RCC 7860 (cell line): ENCODE data around the gene FANCE.
"Not testable (repeated sequence)": the region's sequence is repeated elsewhere in the genome, so short reads cannot be mapped to it uniquely, and the experiment has no call there.

Experiments used
- DNase-seq: peaks from one replicate; pipeline ENCODE4 v3.0.0-alpha.2; 2015; ENCODE audit warnings: low spot score
- FAIRE-seq: peaks from 2 replicates; lab custom pipeline; 2012; peaks lifted over from hg19 to GRCh38; lab: Jason Lieb, UNC

FANCE gene

DNA sequence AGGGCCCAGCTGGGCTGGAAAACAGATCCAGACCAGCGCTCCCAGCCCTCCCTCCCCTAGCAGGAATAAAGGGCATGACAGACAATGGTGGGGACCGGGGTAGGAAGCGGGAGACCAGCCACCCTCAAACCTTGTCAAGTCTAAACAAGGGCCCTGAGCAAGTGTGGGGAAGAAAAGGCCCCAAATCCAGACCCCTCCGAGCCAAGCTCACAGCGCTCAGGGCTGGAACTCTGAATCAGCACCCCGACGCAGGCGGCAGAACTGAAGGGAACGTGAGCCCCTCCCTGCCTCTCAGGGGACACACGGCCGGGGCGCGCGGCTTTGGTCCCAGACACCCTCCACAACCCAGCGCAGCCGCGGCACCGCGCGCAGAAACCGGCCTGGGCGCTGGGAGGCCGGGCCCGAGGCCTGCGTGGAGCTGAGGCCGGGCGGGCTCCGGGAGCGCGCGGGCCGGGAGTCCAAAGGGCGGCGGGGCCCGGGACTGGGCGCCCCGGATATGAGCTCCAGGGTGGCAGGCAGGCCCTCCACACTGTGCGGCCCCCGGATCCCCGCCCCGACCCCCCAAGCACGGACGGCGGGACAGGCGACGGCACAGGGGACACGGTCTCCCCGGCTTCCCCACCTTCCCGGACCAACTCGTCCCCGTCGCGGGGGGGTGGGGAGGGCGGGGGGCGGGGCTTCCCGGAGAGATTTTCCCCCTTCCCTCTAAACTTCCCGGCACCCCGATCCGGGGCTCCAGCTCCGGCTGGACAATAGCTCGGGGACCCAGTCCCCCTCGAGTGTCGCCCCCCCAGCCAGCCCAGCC lies 44.1 kb downstream of the FANCE start:
- DNase-seq, result no peak
- no peak for FAIRE-seq

DNA sequence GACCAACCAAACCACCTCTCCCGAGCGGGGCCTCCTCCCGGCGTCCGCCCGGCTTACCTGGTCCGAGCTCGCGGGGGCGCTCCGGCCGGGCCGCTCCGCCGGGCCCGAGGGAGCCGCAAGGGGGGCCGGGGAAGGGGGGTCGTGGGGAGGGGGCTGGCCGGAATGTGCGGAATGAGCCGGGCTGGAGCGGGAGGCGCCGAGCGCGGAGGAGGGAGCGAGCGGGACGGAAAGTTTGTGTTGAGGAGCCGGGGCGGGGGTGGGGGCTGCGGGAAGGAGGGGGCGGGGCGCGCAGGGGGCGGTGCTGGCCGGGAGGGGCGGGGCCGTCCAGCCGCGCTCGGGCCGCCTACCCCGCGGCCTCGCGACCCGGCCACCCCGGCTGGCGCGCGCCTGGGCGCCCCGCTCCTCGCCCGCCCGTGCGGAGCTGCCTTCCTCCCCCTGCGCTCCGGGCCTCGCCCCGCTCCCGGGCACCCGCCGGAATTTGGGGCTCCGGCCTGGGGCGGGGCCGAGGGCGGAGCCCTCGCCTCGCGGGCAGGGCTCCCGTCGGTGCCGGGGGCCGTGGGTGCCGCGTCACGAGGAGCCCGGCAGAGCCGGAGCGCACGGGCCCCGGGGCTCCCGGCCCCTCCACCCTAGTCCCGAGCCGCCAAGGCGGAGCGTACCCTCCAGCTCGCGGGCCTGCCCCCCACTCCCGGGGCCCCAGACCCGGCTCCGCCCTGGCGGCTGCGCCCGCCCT lies 44.9 kb downstream of the FANCE start, which contains the start of gene TEAD3:
Gene TEAD3, minus strand, starts transcription at position 239 of the 730 bp plus-strand sequence.
- DNase-seq (no peak), FAIRE-seq (no peak)

DNA sequence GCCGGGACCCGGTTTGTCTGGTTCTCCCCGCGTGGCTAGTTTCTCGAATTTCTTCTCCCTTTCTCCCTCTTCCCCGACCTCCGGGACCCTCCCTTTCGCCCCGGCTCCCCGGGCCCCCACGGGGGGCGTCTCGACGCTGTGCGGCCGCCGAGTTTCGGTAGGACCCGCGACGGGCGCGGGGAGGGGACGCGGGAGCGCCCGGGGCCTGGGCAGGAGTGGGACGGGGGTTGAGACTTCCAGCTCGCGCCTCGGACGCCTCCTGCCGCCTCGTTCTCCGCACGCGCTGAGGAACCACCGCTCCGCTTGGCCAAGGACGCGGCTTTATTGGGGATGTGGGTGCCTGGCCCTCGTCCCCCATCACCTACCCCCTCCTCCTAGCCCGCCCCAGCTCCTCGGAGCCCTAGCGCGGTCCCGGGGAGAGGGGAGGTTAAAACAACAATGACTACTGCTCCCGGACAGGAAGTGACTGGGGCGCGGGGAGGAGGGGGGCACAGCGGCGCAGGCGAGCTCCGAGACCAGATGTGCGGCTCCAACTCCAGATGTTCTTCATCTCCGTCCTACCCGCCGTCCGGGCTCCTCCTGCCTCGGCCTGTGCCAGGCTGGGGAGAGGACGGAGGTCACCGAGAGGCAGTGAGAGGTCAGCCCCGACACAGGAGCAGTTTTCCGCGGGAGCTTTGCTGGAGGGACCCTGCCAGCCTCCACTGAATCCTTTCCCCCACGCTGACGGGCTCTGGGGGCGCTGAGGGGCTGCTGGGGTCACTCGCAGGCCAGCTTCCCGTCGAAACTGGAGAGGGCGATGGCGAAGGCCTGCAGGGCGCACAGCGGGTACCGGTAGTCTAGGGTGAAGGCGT lies 45.7 kb downstream of the FANCE start:
- peak; percentile 20 for DNase-seq
- FAIRE-seq, result no peak

- no peak for FAIRE-seq
- no peak for DNase-seq
Observed at GRCh38 chr6:35498422-35499067, 46.4 kb downstream of the FANCE start.

DNA sequence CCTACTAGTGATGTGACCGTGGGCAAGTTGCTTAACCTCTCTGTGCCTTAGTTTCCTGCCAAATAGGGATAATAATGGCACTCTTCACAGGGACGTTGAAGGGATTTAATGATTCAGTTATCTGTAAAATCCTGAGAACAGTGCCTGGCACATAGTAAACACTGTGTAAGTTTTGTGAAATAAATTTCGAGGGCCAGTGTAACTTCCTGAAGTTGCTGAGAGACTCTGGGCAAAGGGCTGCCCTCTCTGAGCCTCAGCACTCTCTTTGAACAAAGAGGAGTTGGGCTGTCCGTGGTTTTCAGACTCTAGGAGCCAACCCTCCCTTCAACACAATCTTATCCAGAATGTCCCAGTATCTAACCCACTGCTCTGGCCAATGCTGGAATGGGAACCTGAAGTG lies 47.2 kb downstream of the FANCE start:
- FAIRE-seq (no peak), DNase-seq (no peak)

DNA sequence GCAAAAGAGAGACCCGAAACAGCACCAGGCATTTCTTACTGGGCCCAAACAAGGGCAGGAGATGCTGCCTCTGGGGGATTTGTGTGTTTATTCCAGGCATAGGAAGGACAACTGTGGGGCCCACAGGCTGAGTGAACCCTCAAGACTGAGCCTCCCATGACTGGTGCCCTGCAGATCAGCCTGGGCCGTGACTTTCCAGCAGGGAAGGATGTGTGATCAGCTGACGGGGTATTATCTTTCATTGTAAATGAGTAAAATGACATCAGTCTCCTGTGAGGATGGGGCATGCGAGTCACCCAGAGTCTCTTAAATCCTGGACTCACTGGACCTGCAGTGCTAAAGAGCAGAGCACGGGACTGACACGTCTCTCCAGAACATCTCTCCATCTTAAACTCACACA lies 48.6 kb downstream of the FANCE start:
- peak; percentile 4 for DNase-seq

DNA sequence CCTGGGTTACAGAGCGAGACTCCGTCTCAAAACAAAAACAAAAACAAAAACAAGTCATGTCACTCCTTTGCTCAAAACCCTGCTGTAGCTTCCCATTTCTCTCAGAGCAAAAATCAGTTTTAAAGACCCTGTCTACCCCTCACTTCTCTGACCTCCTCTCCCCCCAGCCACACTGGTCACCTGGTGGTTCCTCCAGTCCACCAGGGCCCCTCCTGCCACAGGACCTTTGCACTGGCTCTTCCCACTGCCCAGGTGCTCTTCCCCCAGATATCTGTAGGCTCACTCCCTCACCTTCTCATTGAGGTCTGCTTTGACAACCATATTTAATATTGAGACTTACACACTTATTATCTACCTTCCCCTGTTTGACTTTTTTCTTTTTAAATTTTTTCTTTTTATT lies 49.6 kb downstream of the FANCE start:
- no peak for DNase-seq
- no peak for FAIRE-seq

More for the DNA sequence above, 48.6 kb downstream of the FANCE start:
- no peak for FAIRE-seq

DNA sequence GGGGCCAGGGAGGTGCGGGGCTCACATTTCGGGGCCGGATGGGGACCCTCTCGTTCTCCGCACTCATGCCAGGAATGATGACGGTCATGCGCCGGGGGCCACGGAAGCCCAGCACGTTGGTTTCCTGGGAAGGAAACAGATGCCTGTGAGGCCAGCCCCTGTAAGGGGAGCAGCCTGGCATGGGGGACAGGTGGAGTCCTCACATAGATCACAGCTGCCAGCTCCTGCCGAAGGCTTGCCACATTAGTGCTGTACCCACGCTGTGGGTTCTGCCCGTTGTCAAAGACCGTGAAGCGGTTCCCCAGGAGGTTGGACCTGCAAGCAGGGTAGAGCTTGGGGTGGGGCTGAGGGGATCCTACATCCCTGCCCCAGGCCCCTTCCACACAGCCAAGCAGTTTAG lies 51.4 kb downstream of the FANCE start:
- FAIRE-seq, result no peak
- no peak for DNase-seq

DNA sequence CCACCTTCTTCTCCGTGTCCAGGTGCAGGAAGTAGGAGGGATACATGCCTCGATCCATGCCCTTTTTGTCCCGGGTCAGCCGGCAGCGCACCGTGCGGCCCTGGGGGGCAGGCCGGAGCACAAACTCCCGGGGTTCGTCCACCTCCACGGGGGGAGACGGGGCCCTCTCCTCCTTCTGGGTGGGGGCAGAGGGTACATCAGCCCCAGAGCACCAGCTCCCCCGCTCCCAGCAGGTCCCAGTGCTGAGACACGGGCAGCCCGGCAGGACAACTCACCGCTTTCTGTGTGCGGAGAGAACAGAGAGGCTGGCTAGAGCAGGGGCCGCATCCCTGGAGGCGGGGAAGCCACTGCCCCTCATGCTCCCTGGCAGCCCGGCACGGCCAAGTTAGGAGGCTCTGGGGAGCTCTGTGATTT lies 53.9 kb downstream of the FANCE start:
- FAIRE-seq, result no peak
- DNase-seq, result no peak

GRCh38 chr6:35506536-35506935 lies 54.4 kb downstream of the FANCE start:
- FAIRE-seq, result no peak
- no peak for DNase-seq

DNA sequence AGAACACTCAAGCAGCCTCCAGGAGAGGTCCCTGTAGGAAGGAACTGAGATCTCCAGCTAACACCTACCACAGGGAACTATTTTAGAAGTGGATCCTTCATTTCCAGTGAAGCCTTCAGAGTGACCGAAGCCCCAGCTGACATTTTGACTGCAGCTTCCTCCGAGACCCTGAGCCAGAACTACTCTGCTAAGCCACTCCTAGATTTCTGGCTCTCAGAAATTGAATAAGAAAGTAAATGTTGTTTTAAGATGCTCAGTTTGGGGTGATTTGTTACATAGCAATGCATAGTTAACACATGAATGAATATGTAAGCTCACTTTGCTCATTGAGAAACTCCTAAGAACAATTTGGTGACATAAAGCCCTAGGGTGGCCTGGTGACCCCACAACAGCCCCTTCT lies 55.1 kb downstream of the FANCE start:
- DNase-seq, result no peak
- no peak for FAIRE-seq

GRCh38 chr6:35508027-35508426 lies 55.9 kb downstream of the FANCE start:
- DNase-seq (no peak), FAIRE-seq (no peak)

- FAIRE-seq, result no peak
- DNase-seq, result no peak
Observed at GRCh38 chr6:35508542-35508941, 56.4 kb downstream of the FANCE start.

DNA sequence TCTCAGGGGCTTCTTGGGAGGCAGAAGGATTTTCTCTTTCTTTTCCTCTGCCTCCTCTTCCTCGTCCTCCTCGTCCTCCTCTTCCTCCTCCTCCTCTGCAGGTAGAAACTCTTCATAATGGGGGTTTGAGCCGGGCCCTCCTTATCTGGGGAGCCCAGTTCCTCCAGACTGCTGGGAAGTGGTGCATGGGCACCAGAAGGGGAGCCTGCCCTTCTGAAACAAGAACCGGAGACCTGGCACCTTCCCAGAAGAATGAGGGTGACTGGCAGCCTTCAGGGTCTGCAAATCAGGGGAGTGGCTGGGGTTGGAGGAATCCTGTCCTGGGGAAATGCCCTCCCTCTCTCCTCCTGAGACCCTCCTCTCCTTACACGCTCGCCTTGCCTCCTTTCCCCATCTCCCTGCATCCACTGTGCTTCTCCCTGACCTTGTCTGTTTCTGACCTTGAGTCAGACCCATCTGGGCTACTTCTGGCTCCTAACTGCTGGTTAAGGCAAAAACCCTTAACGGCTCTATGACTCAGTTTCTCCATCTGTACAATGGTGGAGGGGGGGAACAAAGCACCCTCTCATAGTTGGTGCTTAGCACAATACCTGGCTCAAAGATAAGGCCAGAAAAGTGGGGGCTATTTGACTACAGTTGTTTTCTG lies 58.9 kb downstream of the FANCE start:
- DNase-seq (no peak), FAIRE-seq (no peak)

DNA sequence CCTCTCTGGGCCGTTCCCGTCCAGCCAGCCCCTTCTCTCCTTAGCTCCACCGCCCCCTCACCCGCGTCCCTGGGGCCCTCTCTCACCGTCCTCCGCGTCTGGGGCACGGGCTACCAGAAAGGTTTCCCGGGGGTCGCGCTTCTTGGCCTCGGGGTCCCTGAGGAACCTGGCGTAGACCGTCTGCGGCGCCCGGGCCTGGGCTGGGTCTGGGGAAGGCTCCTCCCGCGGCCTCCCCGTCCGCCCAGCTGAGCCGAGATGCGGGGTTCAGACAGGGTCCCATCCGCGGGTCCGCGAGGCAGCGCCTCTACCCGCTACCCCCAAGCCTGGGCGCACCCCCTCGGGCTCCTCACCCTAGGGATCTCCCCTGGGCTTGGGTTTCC lies 59.4 kb downstream of the FANCE start:
- no peak for FAIRE-seq

GRCh38 chr6:35512006-35512405 lies 59.9 kb downstream of the FANCE start:
- DNase-seq, result no peak
- no peak for FAIRE-seq

More for the DNA sequence above, 59.4 kb downstream of the FANCE start:
- no peak for DNase-seq

GRCh38 chr6:35512740-35513139 lies 60.6 kb downstream of the FANCE start, which contains the start of gene TULP1:
TSS of gene TULP1 (minus strand) at chr6:35512896. CDS start at chr6:35512858, 38 bp downstream.
- no peak for DNase-seq
- FAIRE-seq, result no peak

- FAIRE-seq (no peak), DNase-seq (no peak)
Observed at GRCh38 chr6:35514587-35514986, 62.4 kb downstream of the FANCE start.

DNA sequence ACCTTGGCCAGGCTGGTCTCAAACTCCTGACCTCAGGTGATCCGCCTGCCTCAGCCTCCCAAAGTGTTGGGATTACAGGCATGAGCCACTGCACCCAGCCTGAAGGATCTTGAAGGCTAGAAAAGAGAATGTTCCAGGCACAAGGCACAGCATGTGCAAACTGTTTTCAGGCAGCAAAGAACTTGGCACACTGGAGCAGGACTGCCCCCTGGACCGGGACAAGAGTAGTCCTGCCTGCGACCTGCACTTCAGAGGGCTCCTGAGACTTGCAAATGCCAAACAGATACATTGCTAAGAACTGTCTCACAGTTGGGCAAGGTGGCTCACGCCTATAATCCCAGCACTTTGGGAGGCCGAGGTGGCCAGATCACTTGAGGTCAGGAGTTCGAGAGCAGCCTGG lies 63.8 kb downstream of the FANCE start:
- DNase-seq, FAIRE-seq: not testable (repeated sequence)
